AG04449 (cell line): Measurements from ENCODE around the gene ADAMTSL2.

ENCODE experiments used
- CTCF ChIA-PET: fragments of 350-600 bp; formaldehyde crosslinking; extraction: SDS; loops from one replicate; lab custom pipeline; 2021; ENCODE audit warnings: antibody characterized with exemption; lab: Yijun Ruan, JAX
- POLR2A ChIA-PET: fragments of 400-600, 350-600 bp; formaldehyde crosslinking; extraction: SDS; loops from one replicate; lab custom pipeline; 2020; ENCODE audit warnings: antibody characterized with exemption, inconsistent platforms; lab: Yijun Ruan, JAX
- DNase-seq: peaks from one replicate; pipeline ENCODE4 v3.0.0-alpha.2; 2010; ENCODE audit warnings: low read depth, low spot score
- H3K4me3 ChIP-seq: 2 replicates; pipeline ENCODE4 v1.5.1; 2011; ENCODE audit warnings: low read depth, mild to moderate bottlenecking, control low read depth, low read length
- CTCF ChIP-seq: IDR thresholded peaks from one replicate; pipeline ENCODE4 v1.5.1; 2011; ENCODE audit warnings: mild to moderate bottlenecking, moderate library complexity, low read length, control low read depth, inconsistent platforms; ENCODE audit not compliant: insufficient read depth; ENCODE audit errors: missing control alignments

ADAMTSL2 gene

GRCh38 chr9:133525677-133526076, 8.8 kb upstream of the ADAMTSL2 start:
- POLR2A ChIA-PET: no interaction called here
- H3K4me3 ChIP-seq: no peak overlapping the region
- TF ChIP-seq CTCF: no peak
- CTCF ChIA-PET: no interaction called here
- DNase-seq: no peak

- CTCF ChIA-PET: no interaction called here
- POLR2A ChIA-PET: no interaction called here
- no peak overlapping the region for H3K4me3 ChIP-seq
- TF ChIP-seq CTCF: no peak
- DNase-seq: no peak
Measured at GRCh38 chr9:133526721-133527321, 7.7 kb upstream of the ADAMTSL2 start.

- ChIA-PET CTCF (no interaction called here), POLR2A (no interaction called here)
- no peak for DNase-seq
- no peak for TF ChIP-seq CTCF
- no peak overlapping the region for H3K4me3 ChIP-seq
Measured at GRCh38 chr9:133527444-133527920, 7.0 kb upstream of the ADAMTSL2 start.

GRCh38 chr9:133528001-133528875, 6.3 kb upstream of the ADAMTSL2 start:
- H3K4me3 ChIP-seq: no peak overlapping the region
- DNase-seq: no peak
- ChIA-PET POLR2A (no interaction called here), CTCF (no interaction called here)
- TF ChIP-seq CTCF: no peak

GRCh38 chr9:133528876-133529241, 5.6 kb upstream of the ADAMTSL2 start:
- no peak overlapping the region for H3K4me3 ChIP-seq
- no peak for TF ChIP-seq CTCF
- CTCF ChIA-PET: interaction anchor here (1.2 kb wide), 1 partner anchor 39 kb away, joined by 3 read pairs; no protein-coding TSS in a partner anchor
- POLR2A ChIA-PET: no interaction called here
- DNase-seq: no peak

GRCh38 chr9:133529457-133529856, 5.0 kb upstream of the ADAMTSL2 start:
- ChIA-PET CTCF (interaction anchor here (1.2 to 3.9 kb wide), 2 partner anchors 40 to 197 kb away, joined by 3 to 15 read pairs; no protein-coding TSS in a partner anchor), POLR2A (no interaction called here)
- no peak for TF ChIP-seq CTCF
- no peak overlapping the region for H3K4me3 ChIP-seq
- DNase-seq: no peak
